DND-41 (cell line): ENCODE measurements around the gene NAA35.

ENCODE experiments used
- CTCF ChIP-seq: IDR thresholded peaks from 2 replicates; pipeline ENCODE4 v1.5.1; 2012; ENCODE audit warnings: borderline replicate concordance, low read length, moderate library complexity, mild to moderate bottlenecking; ENCODE audit not compliant: poor library complexity, severe bottlenecking; ENCODE audit errors: extremely low read depth
- EZH2 ChIP-seq: IDR thresholded peaks from 3 replicates; pipeline ENCODE4 v1.6.1; 2012; ENCODE audit warnings: borderline replicate concordance, low read depth, mild to moderate bottlenecking, moderate library complexity, low read length, inconsistent platforms; ENCODE audit not compliant: severe bottlenecking

- TF ChIP-seq EZH2: no peak
- no peak for TF ChIP-seq CTCF
These were observed 86.8 kb downstream of the NAA35 start for GRCh38 chr9:86027767-86028166.
